ENCODE results near the gene PIEZO2.

Gene PIEZO2

GRCh38 chr18:11008505-11008904, 140.9 kb downstream of the PIEZO2 start:
- Histone ChIP-seq H3K27ac (replicated peaks) (no peak overlapping the region), H3K4me3 (replicated peaks; ENCODE audit: insufficient read depth, low read length) (no peak overlapping the region), H3K27me3 (ENCODE audit: insufficient read depth, poor library complexity, severe bottlenecking) (no peaks in the 10 kb centered on the region)
- TF ChIP-seq SPI1 (IDR thresholded peaks at IDR 0.05; ENCODE audit: borderline replicate concordance, low read depth) (no peak), POLR2AphosphoS5 (IDR thresholded peaks at IDR 0.05; ENCODE audit: low read depth) (no peak), REST (IDR thresholded peaks at IDR 0.05; ENCODE audit: insufficient replicate concordance, low read depth) (no peak), GABPA (IDR thresholded peaks at IDR 0.05; ENCODE audit: low read depth) (no peak)
- TF ChIP-seq, protein P1, sequence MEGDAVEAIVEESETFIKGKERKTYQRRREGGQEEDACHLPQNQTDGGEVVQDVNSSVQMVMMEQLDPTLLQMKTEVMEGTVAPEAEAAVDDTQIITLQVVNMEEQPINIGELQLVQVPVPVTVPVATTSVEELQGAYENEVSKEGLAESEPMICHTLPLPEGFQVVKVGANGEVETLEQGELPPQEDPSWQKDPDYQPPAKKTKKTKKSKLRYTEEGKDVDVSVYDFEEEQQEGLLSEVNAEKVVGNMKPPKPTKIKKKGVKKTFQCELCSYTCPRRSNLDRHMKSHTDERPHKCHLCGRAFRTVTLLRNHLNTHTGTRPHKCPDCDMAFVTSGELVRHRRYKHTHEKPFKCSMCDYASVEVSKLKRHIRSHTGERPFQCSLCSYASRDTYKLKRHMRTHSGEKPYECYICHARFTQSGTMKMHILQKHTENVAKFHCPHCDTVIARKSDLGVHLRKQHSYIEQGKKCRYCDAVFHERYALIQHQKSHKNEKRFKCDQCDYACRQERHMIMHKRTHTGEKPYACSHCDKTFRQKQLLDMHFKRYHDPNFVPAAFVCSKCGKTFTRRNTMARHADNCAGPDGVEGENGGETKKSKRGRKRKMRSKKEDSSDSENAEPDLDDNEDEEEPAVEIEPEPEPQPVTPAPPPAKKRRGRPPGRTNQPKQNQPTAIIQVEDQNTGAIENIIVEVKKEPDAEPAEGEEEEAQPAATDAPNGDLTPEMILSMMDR (IDR thresholded peaks at IDR 0.05; ENCODE audit: insufficient read depth, low read length): no peak
- DNase-seq (ENCODE audit: low read depth in 1 of 2, low spot score in 1 of 2): no peak

- TF ChIP-seq REST (IDR thresholded peaks at IDR 0.05; ENCODE audit: insufficient replicate concordance, low read depth): no peak
- TF ChIP-seq GABPA (IDR thresholded peaks at IDR 0.05; ENCODE audit: low read depth): no peak
- TF ChIP-seq, protein P1 (IDR thresholded peaks at IDR 0.05; ENCODE audit: insufficient read depth, low read length): no peak
- TF ChIP-seq POLR2AphosphoS5 (IDR thresholded peaks at IDR 0.05; ENCODE audit: low read depth): no peak
- no peak for TF ChIP-seq SPI1 (IDR thresholded peaks at IDR 0.05; ENCODE audit: borderline replicate concordance, low read depth)
- H3K27ac ChIP-seq (replicated peaks): no peak overlapping the region
- H3K27me3 ChIP-seq (ENCODE audit: insufficient read depth, poor library complexity, severe bottlenecking): no peaks in the 10 kb centered on the region
- no peak overlapping the region for H3K4me3 ChIP-seq (replicated peaks; ENCODE audit: insufficient read depth, low read length)
- no peak for DNase-seq (ENCODE audit: low read depth in 1 of 2, low spot score in 1 of 2)
Observed at GRCh38 chr18:11005528-11005927, 143.8 kb downstream of the PIEZO2 start.

GRCh38 chr18:11004951-11005350, 144.4 kb downstream of the PIEZO2 start:
- TF ChIP-seq, protein P1 (IDR thresholded peaks at IDR 0.05; ENCODE audit: insufficient read depth, low read length): no peak
- TF ChIP-seq REST (IDR thresholded peaks at IDR 0.05; ENCODE audit: insufficient replicate concordance, low read depth) (no peak), SPI1 (IDR thresholded peaks at IDR 0.05; ENCODE audit: borderline replicate concordance, low read depth) (no peak), POLR2AphosphoS5 (IDR thresholded peaks at IDR 0.05; ENCODE audit: low read depth) (no peak), GABPA (IDR thresholded peaks at IDR 0.05; ENCODE audit: low read depth) (no peak)
- no peak overlapping the region for H3K27ac ChIP-seq (replicated peaks)
- no peak overlapping the region for H3K4me3 ChIP-seq (replicated peaks; ENCODE audit: insufficient read depth, low read length)
- H3K27me3 ChIP-seq (ENCODE audit: insufficient read depth, poor library complexity, severe bottlenecking): no peaks in the 10 kb centered on the region
- DNase-seq (ENCODE audit: low read depth in 1 of 2, low spot score in 1 of 2): no peak
